Stomach (tissue), 9 donors: ENCODE results near the gene PRKACB. TPM values are rescaled to one million over a fixed set of nuclear protein-coding genes. Genes with fewer than 3 reads are reported as not detected.

ENCODE experiments used
- DNase-seq, 2 donors: peaks; one replicate each; pipeline versions ENCODE4 v3.0.0 to v3.0.0-alpha.2; 2013 to 2019
- H3K27ac ChIP-seq, 5 donors: fragments of 200-600 bp in 4 of 5; sonication (generic) in 4 of 5; one replicate each; pipeline ENCODE4 v1.5.1; 2013 to 2019; ENCODE audit warnings: mild to moderate bottlenecking in 1 of 5, moderate library complexity in 1 of 5
- H3K27me3 ChIP-seq, 3 donors: fragments of 200-600 bp; sonication (generic); one replicate each; pipeline ENCODE4 v1.5.1; 2017 to 2019; ENCODE audit warnings: mixed run types in 1 of 3
- H3K36me3 ChIP-seq, 4 donors: fragments of 200-600 bp; sonication (generic); 1 replicate in 3 of 4; 2 replicates in 1 of 4; pipeline ENCODE4 v1.5.1; 2016 to 2019
- H3K4me1 ChIP-seq, 4 donors: fragments of 200-600 bp; sonication (generic); one replicate each; pipeline ENCODE4 v1.5.1; 2016 to 2019
- H3K4me3 ChIP-seq, 4 donors: fragments of 200-600 bp; sonication (generic) in 3 of 4; one replicate each; pipeline ENCODE4 v1.5.1; 2016 to 2019; ENCODE audit warnings: mild to moderate bottlenecking in 1 of 4
- H3K9me3 ChIP-seq, 4 donors: fragments of 200-600 bp; sonication (generic); one replicate each; pipeline ENCODE4 v1.5.1; 2016 to 2019
- EP300 ChIP-seq: sonication (generic); formaldehyde crosslinking; IDR thresholded peaks from one replicate; pipeline ENCODE4 v1.6.1; 2017; ENCODE audit warnings: antibody characterized with exemption
- POLR2A ChIP-seq, 4 donors: fragments of 450-650 bp; IDR thresholded peaks; one replicate each; pipeline ENCODE4 v1.6.1; 2016; ENCODE audit warnings: antibody characterized with exemption in 4 of 4, control low read depth in 2 of 4, mild to moderate bottlenecking in 1 of 4, moderate library complexity in 1 of 4
- POLR2AphosphoS5 ChIP-seq, 3 donors: sonication (generic); formaldehyde crosslinking; IDR thresholded peaks; one replicate each; pipeline ENCODE4 v1.6.1; 2016; ENCODE audit warnings: antibody characterized with exemption in 3 of 3
- WGBS, 5 donors: extraction: QIAGEN DNeasy Blood & Tissue Kit in 3 of 5; methylation state at CpG; one replicate each; pipeline versions ENCODE4 v1.1.5 to v1.1.7; 2013 to 2018; 5-methylcytosine and 5-hydroxymethylcytosine counted together
- intact Hi-C: fragments of 100-400 bp; cut with DNase I; formaldehyde crosslinking; loops from one replicate; pipeline ENCODE4 v1.15.1; 2023; ENCODE audit warnings: low total_unique reads
- polyA plus RNA-seq, 3 donors: library from polyadenylated mRNA; stranded (reverse); fragments of 200-250 nt; gene quantifications; one replicate each; pipeline ENCODE4 v1.2.3, GENCODE V29; 2013
- total RNA-seq, 5 donors: library from RNA; depleted of rRNA; stranded (reverse); fragments of >200 nt; gene quantifications; one replicate each; pipeline versions ENCODE4 v1.1.0 to v1.2.3, GENCODE V29; 2014 to 2016
- TF ChIP-seq, protein P1 (sequence below), 7 experiments: fragments of 450-650 bp in 4 of 7; fragments of 200-600 bp in 3 of 7; sonication (generic) in 3 of 7; IDR thresholded peaks; one replicate each; pipeline ENCODE4 v1.5.1; 2016 to 2019; ENCODE audit warnings: antibody characterized with exemption in 7 of 7, control low read depth in 2 of 7, mild to moderate bottlenecking in 1 of 7
- donor health status: healthy with polysubstance abuse.
- donor health status: Bipolar disorder and iron deficiency.
- donor health status: healthy.

PRKACB gene
- total and polyA plus RNA-seq, 8 donors = 13.8 to 64.8 (median 31.3) TPM

- no peak for DNase-seq
- peaks cover 0 to 11% (median 7%) of the 10 kb centered on the region in 4 donors for H3K36me3 ChIP-seq
- H3K9me3 ChIP-seq = no peaks in the 10 kb centered on the region
- H3K27me3 ChIP-seq = no peaks in the 10 kb centered on the region
- WGBS, 5 donors = 77 to 100% (median 88%) methylated on average over 1 of the region's 1 CpG
- H3K4me3 ChIP-seq = no peak overlapping the region
- intact Hi-C loops = no loop called here
- TF ChIP-seq EP300 = no peak
- TF ChIP-seq, protein P1, sequence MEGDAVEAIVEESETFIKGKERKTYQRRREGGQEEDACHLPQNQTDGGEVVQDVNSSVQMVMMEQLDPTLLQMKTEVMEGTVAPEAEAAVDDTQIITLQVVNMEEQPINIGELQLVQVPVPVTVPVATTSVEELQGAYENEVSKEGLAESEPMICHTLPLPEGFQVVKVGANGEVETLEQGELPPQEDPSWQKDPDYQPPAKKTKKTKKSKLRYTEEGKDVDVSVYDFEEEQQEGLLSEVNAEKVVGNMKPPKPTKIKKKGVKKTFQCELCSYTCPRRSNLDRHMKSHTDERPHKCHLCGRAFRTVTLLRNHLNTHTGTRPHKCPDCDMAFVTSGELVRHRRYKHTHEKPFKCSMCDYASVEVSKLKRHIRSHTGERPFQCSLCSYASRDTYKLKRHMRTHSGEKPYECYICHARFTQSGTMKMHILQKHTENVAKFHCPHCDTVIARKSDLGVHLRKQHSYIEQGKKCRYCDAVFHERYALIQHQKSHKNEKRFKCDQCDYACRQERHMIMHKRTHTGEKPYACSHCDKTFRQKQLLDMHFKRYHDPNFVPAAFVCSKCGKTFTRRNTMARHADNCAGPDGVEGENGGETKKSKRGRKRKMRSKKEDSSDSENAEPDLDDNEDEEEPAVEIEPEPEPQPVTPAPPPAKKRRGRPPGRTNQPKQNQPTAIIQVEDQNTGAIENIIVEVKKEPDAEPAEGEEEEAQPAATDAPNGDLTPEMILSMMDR (IDR thresholded peaks at IDR 0.05) = no peak
- no peak for TF ChIP-seq POLR2AphosphoS5 (IDR thresholded peaks at IDR 0.05)
- TF ChIP-seq POLR2A (IDR thresholded peaks at IDR 0.05) = no peak
- peaks cover 0 to 10% (median 0%) of the 10 kb centered on the region in 4 donors for H3K4me1 ChIP-seq
- H3K27ac ChIP-seq = no peak overlapping the region
Measured at GRCh38 chr1:84206375-84206774, 62.3 kb downstream of the PRKACB start.

- Histone ChIP-seq H3K36me3 (peaks cover 0 to 11% (median 7%) of the 10 kb centered on the region in 4 donors), H3K27ac (no peak overlapping the region), H3K27me3 (no peaks in the 10 kb centered on the region), H3K9me3 (no peaks in the 10 kb centered on the region), H3K4me1 (peaks cover 0 to 3% (median 0%) of the 10 kb centered on the region in 4 donors), H3K4me3 (no peak overlapping the region)
- TF ChIP-seq POLR2AphosphoS5 (IDR thresholded peaks at IDR 0.05) (no peak), POLR2A (IDR thresholded peaks at IDR 0.05) (no peak), EP300 (no peak)
- TF ChIP-seq, protein P1 (IDR thresholded peaks at IDR 0.05) = no peak
- intact Hi-C loops = no loop called here
- no peak for DNase-seq
Measured at GRCh38 chr1:84208935-84209334, 64.9 kb downstream of the PRKACB start.

GRCh38 chr1:84214115-84214956 lies 70.3 kb downstream of the PRKACB start:
- H3K27me3 ChIP-seq = no peaks in the 10 kb centered on the region
- H3K4me3 ChIP-seq = no peak overlapping the region
- no peaks in the 10 kb centered on the region for H3K4me1 ChIP-seq
- intact Hi-C loops = no loop called here
- WGBS, 5 donors = 87 to 93% (median 92%) methylated on average over 8 of the region's 8 CpGs
- no peak overlapping the region for H3K27ac ChIP-seq
- H3K9me3 ChIP-seq = peaks cover 0 to 3% (median 2%) of the 10 kb centered on the region in 4 donors
- H3K36me3 ChIP-seq = peaks cover 0 to 21% (median 3%) of the 10 kb centered on the region in 4 donors
- DNase-seq = no peak
- TF ChIP-seq, protein P1 (IDR thresholded peaks at IDR 0.05) = no peak
- TF ChIP-seq POLR2AphosphoS5 (IDR thresholded peaks at IDR 0.05) = no peak
- no peak for TF ChIP-seq POLR2A (IDR thresholded peaks at IDR 0.05)

DNA sequence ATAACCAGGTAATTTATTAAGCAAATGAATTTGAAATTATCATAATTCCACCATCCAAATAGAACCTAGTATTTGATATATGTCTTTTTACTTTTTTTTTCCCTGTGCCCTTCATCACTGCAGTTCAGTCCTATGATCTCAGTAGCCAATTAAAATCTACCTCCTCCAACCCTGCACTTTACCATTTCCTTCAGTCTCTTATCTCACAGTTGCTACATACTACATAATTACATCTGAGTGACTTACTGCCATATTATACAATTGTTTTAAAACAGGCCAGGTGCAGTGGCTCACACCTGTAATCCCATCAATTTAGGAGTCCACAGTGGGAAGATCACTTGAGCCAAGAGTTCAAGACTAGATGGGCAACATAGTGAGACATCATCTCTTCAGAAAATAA lies 73.2 kb downstream of the PRKACB start:
- Histone ChIP-seq H3K27me3 (no peaks in the 10 kb centered on the region), H3K36me3 (peaks cover 0 to 26% (median 4%) of the 10 kb centered on the region in 4 donors), H3K4me3 (no peak overlapping the region), H3K4me1 (no peaks in the 10 kb centered on the region), H3K27ac (no peak overlapping the region), H3K9me3 (peaks cover 0 to 9% (median 6%) of the 10 kb centered on the region in 4 donors)
- intact Hi-C loops = no loop called here
- no peak for DNase-seq
- TF ChIP-seq, protein P1 (IDR thresholded peaks at IDR 0.05) = no peak
- no peak for TF ChIP-seq POLR2A (IDR thresholded peaks at IDR 0.05)
- no peak for TF ChIP-seq EP300
- TF ChIP-seq POLR2AphosphoS5 (IDR thresholded peaks at IDR 0.05) = no peak
